Measurements from ENCODE around the gene GSG1L. TPM values are rescaled to one million over a fixed set of nuclear protein-coding genes. Genes with fewer than 3 reads are reported as not detected.

GSG1L gene
- total RNA-seq, 8 experiments from 2014 or later: 0.25 to 1.5 (median 0.74) TPM

DNA sequence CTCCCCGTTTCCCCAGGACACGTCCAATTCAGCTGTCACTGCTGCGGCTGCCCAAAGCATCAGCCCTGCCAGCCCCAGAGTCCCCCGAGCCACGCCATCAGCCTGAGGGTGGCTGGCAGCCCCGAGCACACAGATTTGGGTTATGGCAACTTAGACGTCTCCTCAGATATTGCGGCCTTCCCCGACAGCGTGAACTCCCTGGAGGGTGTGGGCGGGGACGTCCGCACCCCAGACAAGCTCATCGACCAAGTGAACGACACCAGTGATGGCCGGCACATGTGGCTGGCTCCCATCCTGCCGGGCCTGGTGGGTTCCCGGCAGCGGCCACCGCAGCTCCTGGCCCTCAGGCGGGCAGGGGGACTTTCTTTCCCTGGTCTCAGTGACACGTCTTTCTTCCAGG is 288.7 kb downstream of the GSG1L start:
- no peak for ATAC-seq (replicated peaks in 6 of 8)
- WGBS, 10 experiments: 90 to 96% (median 93%) methylated on average over 2 to 19 of the region's 22 CpGs; no CpG with 5 or more reads in 6 of the 10 experiments
- Histone ChIP-seq H3K27ac (no peak overlapping the region), H3K4me3 (no peak overlapping the region), H3K4me1 (replicated peaks in 1 of 2) (peaks cover 20 to 23% of the 10 kb centered on the region in 2 donors)
- in situ Hi-C loops (cut with MboI; ENCODE audit: low pct_unique_long_range_greater_than_20kb in 2 of 9, low sequenced_read_pairs in 9 of 9, unreplicated experiment in 9 of 9): loop anchor here in 1 of 9 experiments (25.0 kb wide), 1 partner anchor 288 kb away; the partner anchor contains the start of gene GSG1L

DNA sequence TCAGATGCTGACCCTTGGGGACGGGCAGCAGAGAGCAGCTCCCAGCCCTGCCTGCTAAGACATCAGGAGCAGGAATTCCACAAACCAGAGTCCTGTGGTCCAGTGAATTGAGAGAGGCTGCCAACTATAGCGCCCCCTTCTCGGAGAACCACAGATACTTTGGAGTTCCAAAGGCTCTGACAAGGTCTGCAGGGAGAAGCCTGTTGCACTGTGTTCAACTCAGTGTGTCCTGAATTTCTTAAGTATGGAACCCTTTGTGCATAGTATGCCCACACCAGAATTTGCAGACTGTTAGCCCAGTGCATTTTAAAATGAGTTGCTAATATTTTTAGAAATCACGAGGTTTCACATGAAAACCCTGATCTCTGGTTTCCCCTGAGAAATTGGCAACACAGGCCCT is 290.2 kb downstream of the GSG1L start:
- in situ Hi-C loops (cut with MboI; ENCODE audit: low pct_unique_long_range_greater_than_20kb in 2 of 9, low sequenced_read_pairs in 9 of 9, unreplicated experiment in 9 of 9): no loop called here
- Histone ChIP-seq H3K4me1 (replicated peaks in 1 of 2) (peaks cover 8 to 9% of the 10 kb centered on the region in 2 donors), H3K4me3 (no peak overlapping the region), H3K27ac (no peak overlapping the region)
- 100% methylated on average over 1 to 3 of the region's 4 CpGs; no CpG with 5 or more reads in 7 of the 10 experiments for WGBS, 10 experiments
- ATAC-seq (replicated peaks in 6 of 8): no peak

DNA sequence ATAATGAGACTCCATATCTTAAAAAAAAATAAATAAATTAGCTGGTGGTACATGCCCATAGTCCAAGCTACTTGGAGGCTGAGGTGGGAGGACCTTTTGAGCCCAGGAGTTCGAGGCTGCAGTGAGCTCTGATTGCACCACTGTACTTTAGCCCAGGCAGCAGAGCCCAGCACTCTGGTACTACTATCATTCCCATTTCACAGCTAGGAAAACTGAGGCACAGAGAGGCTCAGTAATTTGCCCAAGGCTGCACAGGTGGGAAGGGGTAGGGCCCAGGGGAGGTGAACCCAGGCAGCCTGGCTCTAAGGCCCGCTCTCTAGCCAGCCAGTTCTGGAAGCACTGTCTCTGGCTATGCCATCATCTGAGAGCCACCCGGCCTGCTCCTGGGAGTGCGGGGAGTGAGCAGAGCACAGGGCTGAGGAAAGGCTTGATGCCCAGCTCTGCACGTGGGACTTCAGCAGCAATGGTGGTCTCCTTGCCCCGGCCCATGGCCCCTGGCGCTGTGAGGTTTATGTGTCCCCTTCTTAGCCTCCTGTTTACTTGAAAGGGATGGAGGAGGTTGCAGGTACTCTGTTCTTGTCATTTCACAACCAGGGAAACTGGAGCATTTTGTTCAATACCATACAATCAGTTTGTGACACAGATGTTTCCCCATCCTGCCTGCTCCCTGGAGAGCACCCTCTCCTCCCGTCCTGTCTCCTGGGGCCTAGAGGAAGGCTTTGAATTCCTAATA is 291.3 kb downstream of the GSG1L start:
- Histone ChIP-seq H3K4me1 (replicated peaks in 1 of 2) (peaks cover 0 to 7% of the 10 kb centered on the region in 2 donors), H3K27ac (no peak overlapping the region), H3K4me3 (no peak overlapping the region)
- in situ Hi-C loops (cut with MboI; ENCODE audit: low pct_unique_long_range_greater_than_20kb in 2 of 9, low sequenced_read_pairs in 9 of 9, unreplicated experiment in 9 of 9): no loop called here
- WGBS, 10 experiments: 67 to 100% (median 85%) methylated on average over 1 to 5 of the region's 8 CpGs; no CpG with 5 or more reads in 6 of the 10 experiments
- ATAC-seq (replicated peaks in 6 of 8): no peak

DNA sequence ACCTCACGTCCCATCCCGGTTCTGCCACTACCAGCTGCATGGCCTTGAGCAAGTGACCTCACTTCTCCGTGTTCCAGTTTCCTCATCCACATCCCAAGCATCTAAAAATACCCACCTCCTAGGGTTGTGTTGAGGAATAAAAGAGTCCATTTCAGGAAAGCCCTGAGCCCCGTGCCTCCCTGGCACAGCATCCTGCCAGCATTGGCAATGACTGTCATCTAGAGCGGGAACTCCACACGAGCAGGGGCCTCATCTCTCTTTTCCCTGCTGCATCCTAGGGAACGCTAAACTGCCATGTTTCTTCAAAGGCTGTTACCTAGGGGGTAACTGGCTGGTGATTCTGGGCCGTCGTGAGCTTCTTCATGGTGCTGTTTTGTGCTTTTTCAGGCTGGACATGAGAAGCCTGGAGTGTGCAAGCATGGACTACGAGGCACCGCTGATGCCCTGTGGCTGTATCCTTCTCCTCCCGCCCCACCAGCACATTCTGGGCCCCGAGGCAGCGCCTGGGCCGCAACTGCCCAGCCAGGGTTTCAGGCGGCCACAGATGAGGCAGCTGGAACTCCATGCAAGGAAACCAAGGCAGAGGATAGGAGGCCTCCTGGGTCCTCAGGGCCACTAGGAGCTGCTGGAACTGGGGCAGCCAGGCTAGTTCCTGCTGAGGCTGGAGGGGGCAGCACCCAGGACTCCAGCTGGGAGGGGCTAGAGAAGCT is 292.2 kb downstream of the GSG1L start:
- in situ Hi-C loops (cut with MboI; ENCODE audit: low pct_unique_long_range_greater_than_20kb in 2 of 9, low sequenced_read_pairs in 9 of 9, unreplicated experiment in 9 of 9): no loop called here
- ATAC-seq (replicated peaks in 6 of 8): no peak
- H3K27ac ChIP-seq: no peak overlapping the region
- H3K4me3 ChIP-seq: no peak overlapping the region
- 70 to 100% (median 81%) methylated on average over 1 to 5 of the region's 16 CpGs; no CpG with 5 or more reads in 5 of the 10 experiments for WGBS, 10 experiments
- H3K4me1 ChIP-seq (replicated peaks in 1 of 2): peaks cover 8 to 12% of the 10 kb centered on the region in 2 donors

DNA sequence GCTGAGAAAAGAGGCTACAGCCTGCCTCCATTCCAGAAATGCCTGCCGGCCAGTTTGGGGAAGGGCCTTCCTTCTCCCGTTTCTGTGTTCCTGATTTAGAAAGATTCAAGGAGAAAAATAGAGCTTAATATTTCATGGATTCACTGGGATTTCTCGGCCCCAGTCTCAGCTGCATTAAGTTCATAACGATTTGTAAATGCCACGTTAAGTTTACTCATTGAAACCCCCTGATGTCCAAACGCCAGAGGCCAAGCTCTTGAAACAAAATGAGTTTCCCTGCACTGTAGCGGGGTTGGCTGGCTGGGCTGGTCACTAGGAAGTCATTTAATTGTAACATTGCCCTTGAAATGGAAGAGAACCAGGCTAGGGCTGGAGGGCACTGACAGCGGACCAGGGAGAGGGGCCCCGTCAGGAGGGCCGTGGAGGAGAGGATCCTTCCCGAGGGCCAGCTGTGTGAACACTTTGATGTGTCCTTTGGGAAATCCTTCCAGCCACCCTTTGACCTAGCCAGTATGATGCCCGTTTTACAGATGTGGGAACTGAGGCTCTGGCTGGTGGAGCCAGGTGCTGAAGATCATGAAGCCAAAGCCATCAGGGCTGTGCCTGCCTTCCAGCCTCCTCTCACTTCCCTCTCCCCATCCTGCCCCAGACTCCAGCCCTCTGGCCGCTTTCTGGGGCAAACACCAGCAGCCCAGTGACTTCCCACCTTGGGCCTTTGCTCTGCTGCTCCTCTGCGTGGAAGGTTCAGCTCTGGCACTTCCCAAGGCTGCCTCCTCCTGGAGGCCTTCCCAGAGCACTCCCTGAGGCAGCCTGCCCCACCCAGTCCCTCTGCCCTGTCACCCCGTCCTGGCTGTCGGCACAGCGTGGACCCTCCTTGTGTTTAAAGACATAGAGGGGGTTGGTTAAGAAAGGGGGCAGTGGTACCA is 293.0 kb downstream of the GSG1L start:
- H3K4me1 ChIP-seq (replicated peaks in 1 of 2): peaks cover 11 to 19% of the 10 kb centered on the region in 2 donors
- ATAC-seq (replicated peaks in 6 of 8): no peak
- no peak overlapping the region for H3K27ac ChIP-seq
- WGBS, 10 experiments: 64 to 93% (median 74%) methylated on average over 3 to 11 of the region's 17 CpGs; no CpG with 5 or more reads in 2 of the 10 experiments
- no peak overlapping the region for H3K4me3 ChIP-seq
- in situ Hi-C loops (cut with MboI; ENCODE audit: low pct_unique_long_range_greater_than_20kb in 2 of 9, low sequenced_read_pairs in 9 of 9, unreplicated experiment in 9 of 9): no loop called here

DNA sequence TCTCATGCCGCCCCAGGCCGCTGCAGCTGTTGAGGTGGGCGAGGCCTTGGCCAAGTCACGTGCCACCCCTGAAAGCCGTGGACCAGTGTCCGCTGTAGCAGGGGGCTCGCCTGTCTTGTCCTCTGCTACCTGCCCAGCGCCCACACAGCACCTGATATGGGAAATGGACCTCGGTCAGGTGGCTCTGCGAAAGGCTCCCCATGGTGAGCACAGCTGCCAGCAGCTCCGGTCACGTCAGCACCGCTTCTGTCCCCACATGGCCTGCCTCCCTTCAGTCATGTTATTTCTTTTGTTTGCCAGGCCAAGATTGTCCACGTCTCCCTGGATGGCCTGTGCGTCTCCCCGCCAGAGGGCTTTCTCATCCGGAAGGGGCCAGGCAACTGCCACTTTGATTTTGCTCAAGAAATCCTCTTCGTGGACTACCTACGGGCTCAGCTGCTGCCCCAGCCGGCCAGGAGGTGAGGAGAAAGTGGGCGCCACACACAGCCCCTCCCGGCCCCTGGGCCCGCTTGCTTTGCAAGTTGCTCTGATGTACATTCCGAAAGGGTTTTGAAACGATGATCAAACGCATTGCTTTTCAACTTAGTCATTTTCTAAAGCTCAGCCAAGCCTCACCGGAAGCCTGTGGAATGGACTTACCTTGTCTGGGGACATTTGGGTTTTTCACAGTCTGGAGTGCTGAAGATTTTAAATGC is 293.8 kb downstream of the GSG1L start:
- no peak overlapping the region for H3K4me3 ChIP-seq
- 82 to 100% (median 87%) methylated on average over 1 to 20 of the region's 27 CpGs; no CpG with 5 or more reads in 4 of the 10 experiments for WGBS, 10 experiments
- H3K27ac ChIP-seq: no peak overlapping the region
- in situ Hi-C loops (cut with MboI; ENCODE audit: low pct_unique_long_range_greater_than_20kb in 2 of 9, low sequenced_read_pairs in 9 of 9, unreplicated experiment in 9 of 9): no loop called here
- H3K4me1 ChIP-seq (replicated peaks in 1 of 2): peaks cover 11 to 25% of the 10 kb centered on the region in 2 donors
- no peak for ATAC-seq (replicated peaks in 6 of 8)

DNA sequence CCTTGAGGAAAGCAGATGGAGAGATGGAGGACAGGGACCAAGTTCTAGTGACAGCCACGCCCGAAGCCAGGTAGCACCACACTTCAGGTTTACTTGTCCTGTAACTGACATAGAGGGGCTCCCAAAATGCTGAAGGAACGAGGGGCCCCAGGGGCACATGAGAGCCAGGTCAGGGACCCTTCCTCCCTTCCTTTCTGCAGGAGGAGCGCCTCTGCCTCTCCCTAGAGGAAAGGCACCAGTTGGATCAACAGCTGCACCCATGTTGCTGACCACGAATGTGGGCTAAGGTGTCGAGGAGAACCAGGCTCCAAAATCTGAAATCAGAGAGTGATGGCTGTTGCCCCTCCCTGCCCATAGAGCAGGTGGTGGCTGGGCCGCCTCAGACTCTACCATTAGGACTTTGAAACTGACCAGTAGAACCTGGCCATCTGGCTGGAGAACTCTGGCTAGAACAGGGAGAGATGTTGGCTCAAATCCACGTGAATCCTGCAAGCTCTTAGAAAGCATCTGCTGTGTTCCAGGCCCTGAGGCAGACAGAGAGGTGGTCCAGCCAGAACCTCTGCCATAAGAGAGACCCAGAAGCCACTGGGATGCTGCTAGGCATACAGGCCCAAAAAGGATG is 294.8 kb downstream of the GSG1L start:
- in situ Hi-C loops (cut with MboI; ENCODE audit: low pct_unique_long_range_greater_than_20kb in 2 of 9, low sequenced_read_pairs in 9 of 9, unreplicated experiment in 9 of 9): no loop called here
- Histone ChIP-seq H3K27ac (no peak overlapping the region), H3K4me1 (replicated peaks in 1 of 2) (peaks cover 11 to 25% of the 10 kb centered on the region in 2 donors), H3K4me3 (no peak overlapping the region)
- 40 to 88% (median 83%) methylated on average over 1 to 6 of the region's 8 CpGs; no CpG with 5 or more reads in 5 of the 10 experiments for WGBS, 10 experiments
- no peak for ATAC-seq (replicated peaks in 6 of 8)

DNA sequence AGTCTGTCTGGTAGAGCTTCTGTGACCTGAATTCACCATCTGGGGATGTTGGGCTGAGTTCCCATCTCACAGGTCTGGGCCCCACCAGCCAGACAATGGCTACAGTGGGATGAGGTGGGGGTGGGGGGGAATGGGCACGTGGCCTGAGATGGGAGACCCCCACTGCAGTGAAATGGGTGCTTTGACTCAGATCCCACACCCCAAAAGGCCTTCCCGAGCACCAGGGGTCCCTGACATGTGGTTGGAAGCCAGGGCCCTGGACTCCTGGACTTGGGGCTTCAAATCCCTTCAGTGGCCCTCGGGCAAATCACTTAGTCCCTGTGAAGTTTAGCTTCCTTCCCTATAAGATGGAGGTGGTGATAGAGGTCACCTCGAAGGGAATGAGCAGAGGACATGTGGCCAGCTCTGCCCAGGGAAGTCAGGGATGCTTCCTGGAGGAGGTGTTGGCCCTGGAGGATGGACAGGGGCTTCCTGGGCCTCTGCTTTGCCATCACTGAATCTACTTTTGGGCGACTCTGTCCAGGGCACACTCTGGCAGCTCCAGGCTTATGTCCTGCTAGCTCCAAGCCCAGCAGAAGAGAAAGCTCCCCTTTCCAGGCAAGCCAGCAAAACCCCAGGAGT is 295.4 kb downstream of the GSG1L start:
- no peak for ATAC-seq (replicated peaks in 6 of 8)
- Histone ChIP-seq H3K4me3 (no peak overlapping the region), H3K27ac (no peak overlapping the region), H3K4me1 (replicated peaks in 1 of 2) (peaks cover 11 to 25% of the 10 kb centered on the region in 2 donors)
- in situ Hi-C loops (cut with MboI; ENCODE audit: low pct_unique_long_range_greater_than_20kb in 2 of 9, low sequenced_read_pairs in 9 of 9, unreplicated experiment in 9 of 9): no loop called here
- WGBS, 10 experiments: 40% methylated on average over 1 of the region's 5 CpGs; no CpG with 5 or more reads in 9 of the 10 experiments

DNA sequence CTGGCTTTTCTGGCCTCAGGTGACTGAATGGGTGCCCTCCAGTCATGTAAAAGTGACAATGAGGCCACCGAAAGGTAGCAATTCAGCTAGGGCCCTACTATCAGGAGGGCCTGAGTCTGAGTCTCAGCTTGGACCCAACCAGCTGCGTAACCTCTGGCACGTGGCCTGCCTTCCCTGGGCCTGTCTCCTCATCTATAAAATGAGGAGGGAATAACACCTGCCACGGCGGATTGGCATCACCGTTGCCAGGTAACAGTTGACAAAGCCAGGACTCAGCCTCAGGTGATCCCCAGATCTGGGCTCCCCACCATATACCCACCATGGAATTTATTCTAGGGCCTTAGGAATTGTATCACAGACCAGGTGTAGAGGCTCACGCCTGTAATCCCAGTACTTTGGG is 296.4 kb downstream of the GSG1L start:
- Histone ChIP-seq H3K27ac (peak overlapping the region; percentile 77 to 88), H3K4me1 (replicated peaks in 1 of 2) (peaks cover 11 to 25% of the 10 kb centered on the region in 2 donors), H3K4me3 (no peak overlapping the region)
- 82 to 100% (median 96%) methylated on average over 1 to 5 of the region's 7 CpGs; no CpG with 5 or more reads in 5 of the 10 experiments for WGBS, 10 experiments
- in situ Hi-C loops (cut with MboI; ENCODE audit: low pct_unique_long_range_greater_than_20kb in 2 of 9, low sequenced_read_pairs in 9 of 9, unreplicated experiment in 9 of 9): no loop called here
- ATAC-seq (replicated peaks in 6 of 8): no peak

DNA sequence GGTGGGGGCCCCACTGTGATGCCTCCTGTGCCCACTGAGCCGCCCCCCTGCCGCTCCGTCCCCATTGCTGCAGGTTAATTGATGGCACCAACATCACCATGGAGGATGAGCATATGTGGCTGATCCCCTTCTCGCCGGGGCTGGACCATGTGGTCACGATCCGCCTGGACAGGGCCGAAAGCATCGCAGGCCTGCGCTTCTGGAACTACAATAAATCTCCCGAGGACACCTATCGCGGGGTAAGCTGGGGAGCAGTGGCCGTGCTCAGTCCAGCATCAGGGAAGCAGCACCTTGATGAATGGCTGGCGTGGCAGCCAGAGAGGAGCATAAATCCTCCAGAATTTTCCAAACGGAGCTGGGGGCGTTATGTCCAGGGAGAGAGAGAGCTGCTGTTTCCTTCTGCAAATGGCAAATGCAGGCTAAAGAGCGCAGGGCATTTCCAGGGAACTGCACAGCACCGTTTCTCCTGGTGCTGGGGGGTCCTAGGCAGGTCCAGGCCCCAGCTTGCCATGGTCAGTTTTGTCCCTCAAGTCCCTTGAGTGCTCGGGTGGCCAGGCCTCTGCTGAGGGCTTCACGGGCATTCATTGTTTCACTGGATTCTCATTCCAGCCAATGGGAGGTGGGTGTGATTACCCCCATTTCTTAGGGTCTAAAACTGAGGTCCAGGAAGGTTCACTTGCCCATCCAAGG is 297.1 kb downstream of the GSG1L start:
- in situ Hi-C loops (cut with MboI; ENCODE audit: low pct_unique_long_range_greater_than_20kb in 2 of 9, low sequenced_read_pairs in 9 of 9, unreplicated experiment in 9 of 9): no loop called here
- peak overlapping the region; percentile 77 to 88 for H3K27ac ChIP-seq
- H3K4me1 ChIP-seq (replicated peaks in 1 of 2): peaks cover 11 to 25% of the 10 kb centered on the region in 2 donors
- no peak overlapping the region for H3K4me3 ChIP-seq
- peak in 5 of 8 experiments; percentile 98 to 99 (median 98) for ATAC-seq (replicated peaks in 6 of 8)
- WGBS, 10 experiments: 50 to 100% (median 81%) methylated on average over 1 to 5 of the region's 21 CpGs; no CpG with 5 or more reads in 3 of the 10 experiments
